HG02798 (cell line): ENCODE measurements around the gene DOCK7.
"Not testable (repeated sequence)": the region's sequence is repeated elsewhere in the genome, so short reads cannot be mapped to it uniquely, and the experiment has no call there.

ENCODE experiments used
- ATAC-seq: cut with Tn5 transposase; IDR thresholded peaks from one replicate; pipeline ENCODE4 v1.9.1; 2021; ENCODE audit warnings: mild to moderate bottlenecking; ENCODE audit not compliant: unreplicated experiment, poor library complexity

DOCK7 gene

GRCh38 chr1:62706985-62707743 is 19.0 kb upstream of the DOCK7 start:
- no peak for ATAC-seq

- not testable (repeated sequence) for ATAC-seq
Observed at GRCh38 chr1:62698161-62698560, 10.0 kb upstream of the DOCK7 start.

GRCh38 chr1:62694479-62694878 is 6.3 kb upstream of the DOCK7 start:
- not testable (repeated sequence) for ATAC-seq

GRCh38 chr1:62693123-62693522 is 4.9 kb upstream of the DOCK7 start:
- no peak for ATAC-seq

GRCh38 chr1:62691062-62691844 is 3.1 kb upstream of the DOCK7 start:
- ATAC-seq, result no peak

GRCh38 chr1:62689524-62689923 is 1.3 kb upstream of the DOCK7 start:
- no peak for ATAC-seq

- ATAC-seq, result peak; percentile 8
Observed at GRCh38 chr1:62688687-62689085, 500 bp upstream of the DOCK7 start.

- peak; percentile 33 for ATAC-seq
Observed at GRCh38 chr1:62687421-62687902, 724 bp downstream of the DOCK7 start.

- no peak for ATAC-seq
Observed at GRCh38 chr1:62686822-62687221, 1.4 kb downstream of the DOCK7 start.

- ATAC-seq, result no peak
Observed at GRCh38 chr1:62685431-62685859, 2.7 kb downstream of the DOCK7 start.

- no peak for ATAC-seq
Observed at GRCh38 chr1:62682531-62682930, 5.7 kb downstream of the DOCK7 start.

GRCh38 chr1:62680992-62681391 is 7.2 kb downstream of the DOCK7 start:
- ATAC-seq, result not testable (repeated sequence)

GRCh38 chr1:62677822-62678221 is 10.4 kb downstream of the DOCK7 start:
- not testable (repeated sequence) for ATAC-seq

- ATAC-seq, result no peak
Observed at GRCh38 chr1:62676611-62677356, 11.4 kb downstream of the DOCK7 start.

GRCh38 chr1:62673629-62674028 is 14.6 kb downstream of the DOCK7 start:
- no peak for ATAC-seq

GRCh38 chr1:62672029-62672428 is 16.2 kb downstream of the DOCK7 start:
- ATAC-seq, result no peak

GRCh38 chr1:62654744-62655143 is 33.4 kb downstream of the DOCK7 start:
- no peak for ATAC-seq

GRCh38 chr1:62652387-62652786 is 35.8 kb downstream of the DOCK7 start:
- ATAC-seq, result no peak

GRCh38 chr1:62643283-62643682 is 44.9 kb downstream of the DOCK7 start:
- no peak for ATAC-seq

GRCh38 chr1:62637392-62638105 is 50.6 kb downstream of the DOCK7 start:
- no peak for ATAC-seq
